Measurements from ENCODE around the gene KIF25. TPM values are rescaled to one million over a fixed set of nuclear protein-coding genes. Genes with fewer than 3 reads are reported as not detected.

The KIF25 gene
- total RNA-seq, 1 donor from 2014 or later, result not detected

- H3K4me3 Mint-ChIP-seq (ENCODE audit: unreplicated experiment), result no peak overlapping the region
- peaks cover 38% of the 10 kb centered on the region for H3K4me1 Mint-ChIP-seq (ENCODE audit: unreplicated experiment)
- no peak for TF ChIP-seq CTCF (IDR thresholded peaks at IDR 0.05; ENCODE audit: unreplicated experiment)
- H3K27me3 Mint-ChIP-seq (ENCODE audit: unreplicated experiment), result peaks cover 15% of the 10 kb centered on the region
- H3K36me3 Mint-ChIP-seq (ENCODE audit: low read depth, unreplicated experiment), result peaks cover 52% of the 10 kb centered on the region
- no peak for DNase-seq (ENCODE audit: low spot score)
- peak overlapping the region; percentile 16 for H3K27ac Mint-ChIP-seq (ENCODE audit: unreplicated experiment)
- no peaks in the 10 kb centered on the region for H3K9me3 Mint-ChIP-seq (ENCODE audit: unreplicated experiment)
Measured at GRCh38 chr6:167966540-167966905, 30.9 kb upstream of the KIF25 start.

- Mint-ChIP-seq H3K4me1 (ENCODE audit: unreplicated experiment) (peaks cover 35% of the 10 kb centered on the region), H3K36me3 (ENCODE audit: low read depth, unreplicated experiment) (peaks cover 46% of the 10 kb centered on the region), H3K4me3 (ENCODE audit: unreplicated experiment) (no peak overlapping the region), H3K27ac (ENCODE audit: unreplicated experiment) (no peak overlapping the region), H3K27me3 (ENCODE audit: unreplicated experiment) (peaks cover 11% of the 10 kb centered on the region), H3K9me3 (ENCODE audit: unreplicated experiment) (no peaks in the 10 kb centered on the region)
- peak; percentile 76 for TF ChIP-seq CTCF (IDR thresholded peaks at IDR 0.05; ENCODE audit: unreplicated experiment)
- DNase-seq (ENCODE audit: low spot score), result peak; percentile 70
Measured at GRCh38 chr6:167968091-167968490, 29.4 kb upstream of the KIF25 start.

GRCh38 chr6:167970230-167970629, 27.2 kb upstream of the KIF25 start:
- no peak for TF ChIP-seq CTCF (IDR thresholded peaks at IDR 0.05; ENCODE audit: unreplicated experiment)
- H3K9me3 Mint-ChIP-seq (ENCODE audit: unreplicated experiment), result no peaks in the 10 kb centered on the region
- H3K4me3 Mint-ChIP-seq (ENCODE audit: unreplicated experiment), result no peak overlapping the region
- H3K4me1 Mint-ChIP-seq (ENCODE audit: unreplicated experiment), result peaks cover 21% of the 10 kb centered on the region
- peaks cover 13% of the 10 kb centered on the region for H3K27me3 Mint-ChIP-seq (ENCODE audit: unreplicated experiment)
- H3K27ac Mint-ChIP-seq (ENCODE audit: unreplicated experiment), result no peak overlapping the region
- no peak for DNase-seq (ENCODE audit: low spot score)
- peaks cover 39% of the 10 kb centered on the region for H3K36me3 Mint-ChIP-seq (ENCODE audit: low read depth, unreplicated experiment)

- Mint-ChIP-seq H3K36me3 (ENCODE audit: low read depth, unreplicated experiment) (peaks cover 26% of the 10 kb centered on the region), H3K4me3 (ENCODE audit: unreplicated experiment) (no peak overlapping the region), H3K4me1 (ENCODE audit: unreplicated experiment) (peaks cover 5% of the 10 kb centered on the region), H3K9me3 (ENCODE audit: unreplicated experiment) (no peaks in the 10 kb centered on the region), H3K27ac (ENCODE audit: unreplicated experiment) (no peak overlapping the region), H3K27me3 (ENCODE audit: unreplicated experiment) (peaks cover 12% of the 10 kb centered on the region)
- TF ChIP-seq CTCF (IDR thresholded peaks at IDR 0.05; ENCODE audit: unreplicated experiment), result no peak
- no peak for DNase-seq (ENCODE audit: low spot score)
Measured at GRCh38 chr6:167972193-167972592, 25.3 kb upstream of the KIF25 start.

- no peak for TF ChIP-seq CTCF (IDR thresholded peaks at IDR 0.05; ENCODE audit: unreplicated experiment)
- H3K4me1 Mint-ChIP-seq (ENCODE audit: unreplicated experiment), result peaks cover 5% of the 10 kb centered on the region
- peak overlapping the region; percentile 25 for H3K4me3 Mint-ChIP-seq (ENCODE audit: unreplicated experiment)
- H3K36me3 Mint-ChIP-seq (ENCODE audit: low read depth, unreplicated experiment), result peaks cover 16% of the 10 kb centered on the region
- H3K27me3 Mint-ChIP-seq (ENCODE audit: unreplicated experiment), result peaks cover 11% of the 10 kb centered on the region
- no peaks in the 10 kb centered on the region for H3K9me3 Mint-ChIP-seq (ENCODE audit: unreplicated experiment)
- H3K27ac Mint-ChIP-seq (ENCODE audit: unreplicated experiment), result no peak overlapping the region
- DNase-seq (ENCODE audit: low spot score), result no peak
Measured at GRCh38 chr6:167973148-167973885, 24.2 kb upstream of the KIF25 start.

Data from endothelial cell (in vitro differentiated cells).